ENCODE results near the gene TUBB.
"Not testable (repeated sequence)": the region's sequence is repeated elsewhere in the genome, so short reads cannot be mapped to it uniquely, and the experiment has no call there.

The TUBB gene

DNA sequence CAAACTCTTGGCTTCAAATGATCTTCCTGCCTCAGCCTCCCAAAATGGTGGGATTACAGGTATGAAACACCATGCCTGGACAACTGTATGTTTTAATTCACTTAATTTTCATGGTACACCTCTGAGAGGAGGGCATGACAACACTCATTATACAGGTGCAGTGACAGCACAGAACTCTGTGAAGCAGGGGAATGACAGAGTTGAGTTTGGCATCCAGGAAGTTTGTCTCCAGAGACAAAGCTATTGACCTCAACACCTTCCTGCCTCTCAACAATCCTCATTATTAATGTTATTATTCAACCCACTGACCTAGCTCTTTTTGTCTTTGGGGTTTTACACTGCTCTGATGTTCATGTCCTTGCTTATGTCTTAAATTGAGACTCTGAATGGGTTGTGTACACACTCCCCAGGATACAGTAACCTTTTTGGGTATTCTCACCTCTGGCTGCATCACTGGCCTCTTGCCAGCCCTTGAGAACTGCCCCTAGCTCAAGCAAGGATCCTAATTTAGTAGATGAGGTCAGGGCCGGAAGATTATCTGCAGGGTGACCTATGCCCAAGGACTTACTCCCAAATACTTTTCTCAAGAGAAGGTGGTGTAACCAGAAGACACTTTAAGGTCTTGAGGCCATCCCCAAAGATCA lies 37.2 kb downstream of the TUBB start:
- in situ Hi-C loops (cut with HindIII; ENCODE audit: low pct_unique_long_range_greater_than_20kb, low sequenced_read_pairs), result no loop called here
- no peak for TF ChIP-seq JUND (IDR thresholded peaks at IDR 0.05; ENCODE audit: low read depth)
- DNase-seq (ENCODE audit: low read depth in 1 of 2, low spot score in 1 of 2), result no peak

DNA sequence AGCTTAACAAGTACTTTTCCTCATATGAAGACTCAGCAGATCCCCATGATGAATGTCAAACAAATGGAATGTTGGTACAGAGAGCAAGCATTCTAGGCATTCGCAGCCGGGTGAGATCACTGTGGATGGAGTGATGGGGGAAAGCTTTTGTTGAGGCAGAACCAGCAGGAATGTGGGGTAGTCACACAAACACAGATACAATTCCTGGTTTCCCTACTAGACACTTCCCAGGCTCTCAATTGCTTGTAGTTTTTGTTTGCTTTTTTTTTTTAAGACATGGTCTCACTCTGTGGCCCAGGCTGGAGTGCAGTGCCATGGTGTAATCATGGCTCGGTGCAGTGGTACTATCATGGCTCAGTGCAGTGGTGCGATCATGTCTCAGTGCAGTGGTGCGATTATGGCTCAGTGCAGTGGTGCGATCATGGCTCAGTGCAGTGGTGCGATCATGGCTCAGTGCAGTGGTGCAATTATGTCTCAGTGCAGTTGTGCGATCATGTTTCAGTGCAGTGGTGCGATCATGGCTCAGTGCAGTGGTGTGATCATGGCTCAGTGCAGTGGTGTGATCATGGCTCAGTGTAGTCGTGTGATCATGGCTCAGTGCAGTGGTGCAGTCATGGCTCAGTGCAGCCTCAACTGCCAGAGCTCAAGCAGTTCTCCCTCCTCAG lies 39.6 kb downstream of the TUBB start:
- DNase-seq (ENCODE audit: low read depth in 1 of 2, low spot score in 1 of 2), result peak in 1 of 2 experiments; percentile 62
- TF ChIP-seq JUND (IDR thresholded peaks at IDR 0.05; ENCODE audit: low read depth), result no peak
- in situ Hi-C loops (cut with HindIII; ENCODE audit: low pct_unique_long_range_greater_than_20kb, low sequenced_read_pairs), result no loop called here

DNA sequence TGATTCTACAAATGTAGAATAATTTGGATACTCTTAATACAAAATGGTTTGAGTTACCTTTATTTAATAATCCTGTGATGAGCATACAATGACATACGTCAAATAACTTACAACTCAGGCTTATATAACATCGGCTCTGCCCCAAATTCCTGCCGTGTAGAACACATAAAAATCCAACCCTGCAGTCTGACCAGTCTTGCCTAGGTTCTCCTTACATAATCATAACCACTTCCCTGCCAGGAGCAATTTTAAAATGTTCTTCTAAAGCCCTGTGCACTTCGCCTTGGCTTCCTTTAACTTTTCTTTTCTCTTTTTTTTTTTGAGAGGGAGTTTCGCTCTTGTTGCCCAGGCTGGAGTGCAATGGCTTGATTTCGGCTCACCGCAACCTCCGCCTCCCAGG lies 40.4 kb downstream of the TUBB start:
- no peak for TF ChIP-seq JUND (IDR thresholded peaks at IDR 0.05; ENCODE audit: low read depth)
- in situ Hi-C loops (cut with HindIII; ENCODE audit: low pct_unique_long_range_greater_than_20kb, low sequenced_read_pairs), result no loop called here
- DNase-seq (ENCODE audit: low read depth in 1 of 2, low spot score in 1 of 2), result peak in 1 of 2 experiments; percentile 58

DNA sequence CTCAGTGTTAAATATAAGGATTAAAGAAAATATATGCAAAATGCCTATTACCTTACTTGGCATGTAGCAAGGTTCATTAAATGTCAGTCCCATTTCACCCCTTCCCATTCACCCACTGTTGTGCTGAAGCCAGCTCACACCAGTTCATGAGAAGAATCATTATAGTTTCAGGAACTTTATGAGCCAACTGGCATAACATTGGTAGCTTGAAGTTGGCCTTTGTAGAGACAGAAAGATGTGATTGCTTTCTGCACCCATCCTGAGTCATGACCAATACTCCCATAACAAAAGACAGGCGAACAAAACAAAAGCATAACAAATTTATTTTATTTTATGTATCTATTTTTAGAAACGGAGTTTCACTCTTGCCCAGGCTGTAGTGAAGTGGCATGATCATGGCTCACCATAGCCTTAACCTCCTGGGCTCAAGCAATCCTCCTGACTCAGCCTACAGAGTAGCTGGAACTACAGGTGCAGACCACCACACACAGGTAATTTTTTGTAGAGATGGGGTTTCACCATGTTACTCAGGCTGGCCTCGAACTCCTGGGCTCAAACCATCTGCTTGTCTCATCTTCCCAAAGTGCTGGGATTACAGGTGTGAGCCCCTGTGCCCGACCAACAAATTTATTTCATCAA lies 41.8 kb downstream of the TUBB start:
- no peak for TF ChIP-seq JUND (IDR thresholded peaks at IDR 0.05; ENCODE audit: low read depth)
- in situ Hi-C loops (cut with HindIII; ENCODE audit: low pct_unique_long_range_greater_than_20kb, low sequenced_read_pairs), result no loop called here
- no peak for DNase-seq (ENCODE audit: low read depth in 1 of 2, low spot score in 1 of 2)

DNA sequence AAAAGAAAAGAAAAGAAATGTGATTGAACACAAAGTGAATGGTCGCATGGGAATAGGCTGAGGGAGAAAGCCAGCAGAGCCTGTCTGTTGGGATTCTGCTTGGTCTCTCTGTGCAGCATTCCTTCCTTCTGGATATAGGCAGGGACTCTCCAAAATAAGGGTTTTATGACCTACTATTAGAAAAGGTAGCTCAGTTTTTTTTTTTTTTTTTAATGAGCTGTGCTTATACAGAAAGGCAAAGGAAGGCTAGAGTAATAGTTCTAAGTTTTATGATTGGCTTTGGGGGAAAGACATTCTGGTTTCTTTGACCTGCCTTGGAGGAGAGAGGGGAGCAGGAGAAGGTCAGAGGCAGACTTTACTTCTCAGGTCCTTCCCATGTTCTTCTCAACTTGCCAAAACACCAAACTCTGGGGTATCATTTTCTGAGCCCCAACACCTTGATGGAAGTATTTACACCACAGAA lies 43.0 kb downstream of the TUBB start:
- in situ Hi-C loops (cut with HindIII; ENCODE audit: low pct_unique_long_range_greater_than_20kb, low sequenced_read_pairs), result no loop called here
- no peak for TF ChIP-seq JUND (IDR thresholded peaks at IDR 0.05; ENCODE audit: low read depth)
- DNase-seq (ENCODE audit: low read depth in 1 of 2, low spot score in 1 of 2), result no peak

DNA sequence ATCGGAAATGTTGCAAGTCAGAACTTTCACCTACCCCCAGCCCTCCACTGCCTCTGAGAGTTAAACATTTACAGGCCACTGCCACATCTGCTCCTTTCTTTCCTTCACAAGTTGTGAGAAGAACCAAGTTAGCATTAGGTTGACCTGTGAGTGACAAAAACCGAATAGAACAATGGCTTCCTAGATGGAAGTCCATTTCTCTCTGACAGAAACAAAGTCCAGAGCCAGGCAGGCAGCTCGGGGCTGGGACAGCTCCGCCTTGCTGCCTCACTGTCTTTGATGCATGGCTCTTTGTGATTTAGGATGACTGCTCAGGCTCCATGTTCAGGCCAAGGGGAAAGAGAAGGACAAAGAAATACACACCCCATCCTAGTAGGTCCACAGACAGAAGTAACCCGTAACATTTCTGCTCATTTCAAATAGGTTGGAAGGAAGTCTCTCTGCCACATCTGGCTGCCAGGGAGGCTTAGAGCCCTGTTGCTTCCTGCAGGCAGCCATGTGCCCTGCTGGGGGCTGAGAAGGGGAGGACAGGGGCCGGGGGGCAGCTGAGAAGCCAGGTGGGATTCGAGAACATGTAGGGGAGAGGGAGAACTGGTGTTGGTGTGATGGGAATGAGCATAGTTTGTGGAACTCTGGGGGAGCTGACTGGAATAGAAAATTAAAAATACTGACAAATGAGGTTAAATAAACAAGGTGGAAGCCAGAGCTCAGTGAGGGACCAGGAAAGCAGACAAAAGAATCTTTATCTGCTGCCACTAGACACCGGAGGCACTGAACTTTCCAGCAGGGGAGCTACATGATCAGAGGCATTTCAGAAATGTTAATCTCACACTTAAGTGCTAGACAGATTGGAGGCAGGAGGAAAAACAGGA lies 43.7 kb downstream of the TUBB start:
- TF ChIP-seq JUND (IDR thresholded peaks at IDR 0.05; ENCODE audit: low read depth), result no peak
- in situ Hi-C loops (cut with HindIII; ENCODE audit: low pct_unique_long_range_greater_than_20kb, low sequenced_read_pairs), result no loop called here
- no peak for DNase-seq (ENCODE audit: low read depth in 1 of 2, low spot score in 1 of 2)

DNA sequence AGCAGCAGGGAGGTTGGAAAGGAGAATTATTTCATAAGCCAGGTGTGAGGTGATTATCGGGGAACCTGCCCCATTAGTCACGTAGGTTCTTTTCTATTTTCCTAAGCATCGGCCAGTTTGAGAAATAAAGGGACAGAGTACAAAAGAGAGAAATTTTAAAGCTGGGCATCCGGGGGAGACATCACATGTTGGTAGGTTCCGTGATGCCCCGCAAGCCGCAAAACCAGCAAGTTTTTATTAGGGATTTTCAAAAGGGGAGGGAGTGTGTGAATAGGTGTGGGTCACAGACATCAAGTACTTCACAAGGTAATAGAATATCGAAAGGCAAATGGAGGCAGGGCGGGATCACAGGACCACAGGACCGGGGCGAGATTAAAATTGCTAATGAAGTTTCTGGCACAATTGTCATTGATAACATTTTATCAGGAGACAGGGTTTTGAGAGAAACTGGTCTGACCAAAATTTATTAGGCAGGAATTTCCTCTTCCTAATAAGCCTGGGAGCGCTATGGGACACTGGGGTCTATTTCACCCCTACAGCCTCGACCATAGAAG lies 44.4 kb downstream of the TUBB start:
- in situ Hi-C loops (cut with HindIII; ENCODE audit: low pct_unique_long_range_greater_than_20kb, low sequenced_read_pairs); DNase-seq (ENCODE audit: low read depth in 1 of 2, low spot score in 1 of 2): not testable (repeated sequence)

DNA sequence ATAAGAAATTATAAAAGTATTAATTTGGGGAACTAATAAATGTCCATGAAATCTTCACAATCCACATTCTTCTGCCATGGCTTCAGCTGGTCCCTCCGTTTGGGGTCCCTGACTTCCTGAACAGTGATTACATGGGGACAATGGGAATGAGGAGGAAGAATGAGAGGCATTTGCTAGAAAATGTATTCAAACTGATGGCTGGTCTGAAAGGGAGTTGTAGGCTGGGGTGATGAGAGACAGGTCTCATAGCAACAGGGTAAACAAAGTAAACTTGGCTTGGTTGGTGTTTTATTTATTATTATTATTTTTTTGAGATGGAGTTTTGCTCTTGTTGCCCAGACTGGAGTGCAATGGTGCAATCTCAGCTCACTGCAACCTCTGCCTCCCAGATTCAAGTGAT lies 45.3 kb downstream of the TUBB start:
- in situ Hi-C loops (cut with HindIII; ENCODE audit: low pct_unique_long_range_greater_than_20kb, low sequenced_read_pairs), result not testable (repeated sequence)

DNA sequence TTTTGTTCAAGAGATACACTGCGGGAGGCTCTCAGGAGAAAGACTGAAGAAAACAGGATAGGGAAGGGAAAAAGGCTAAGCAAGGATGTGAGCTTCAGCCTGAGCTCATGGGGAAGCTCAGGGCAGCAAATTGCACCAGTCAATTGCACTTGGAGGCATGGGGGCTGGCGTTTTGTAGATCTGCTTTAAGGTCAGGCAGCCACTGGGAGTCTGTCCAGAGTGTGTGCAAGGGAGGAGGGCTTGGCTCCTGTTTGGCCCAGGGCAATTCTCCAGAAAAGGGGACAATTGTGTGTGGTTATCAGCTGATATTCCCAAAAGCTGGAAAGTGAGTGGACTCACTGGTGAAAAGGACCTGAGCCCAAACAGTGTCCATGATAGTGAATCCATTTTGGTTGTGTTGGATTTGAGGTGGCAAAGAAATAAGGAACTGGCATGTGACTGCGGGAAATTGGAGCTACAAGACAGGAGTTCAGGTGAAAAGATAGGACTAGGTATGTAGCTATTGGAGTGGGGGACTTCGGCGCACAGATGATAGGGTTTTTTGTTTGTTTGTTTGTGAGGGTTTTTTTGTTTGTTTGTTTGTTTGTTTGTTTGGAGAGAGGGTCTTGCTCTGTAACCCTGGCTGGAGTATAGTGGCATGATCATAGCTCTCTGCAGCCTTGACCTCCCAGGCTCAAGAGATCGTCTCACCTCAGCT lies 46.5 kb downstream of the TUBB start:
- in situ Hi-C loops (cut with HindIII; ENCODE audit: low pct_unique_long_range_greater_than_20kb, low sequenced_read_pairs), result no loop called here
- DNase-seq (ENCODE audit: low read depth in 1 of 2, low spot score in 1 of 2), result no peak
- TF ChIP-seq JUND (IDR thresholded peaks at IDR 0.05; ENCODE audit: low read depth), result no peak

More for the DNA sequence above, 45.3 kb downstream of the TUBB start:
- DNase-seq (ENCODE audit: low read depth in 1 of 2, low spot score in 1 of 2), result not testable (repeated sequence)

DNA sequence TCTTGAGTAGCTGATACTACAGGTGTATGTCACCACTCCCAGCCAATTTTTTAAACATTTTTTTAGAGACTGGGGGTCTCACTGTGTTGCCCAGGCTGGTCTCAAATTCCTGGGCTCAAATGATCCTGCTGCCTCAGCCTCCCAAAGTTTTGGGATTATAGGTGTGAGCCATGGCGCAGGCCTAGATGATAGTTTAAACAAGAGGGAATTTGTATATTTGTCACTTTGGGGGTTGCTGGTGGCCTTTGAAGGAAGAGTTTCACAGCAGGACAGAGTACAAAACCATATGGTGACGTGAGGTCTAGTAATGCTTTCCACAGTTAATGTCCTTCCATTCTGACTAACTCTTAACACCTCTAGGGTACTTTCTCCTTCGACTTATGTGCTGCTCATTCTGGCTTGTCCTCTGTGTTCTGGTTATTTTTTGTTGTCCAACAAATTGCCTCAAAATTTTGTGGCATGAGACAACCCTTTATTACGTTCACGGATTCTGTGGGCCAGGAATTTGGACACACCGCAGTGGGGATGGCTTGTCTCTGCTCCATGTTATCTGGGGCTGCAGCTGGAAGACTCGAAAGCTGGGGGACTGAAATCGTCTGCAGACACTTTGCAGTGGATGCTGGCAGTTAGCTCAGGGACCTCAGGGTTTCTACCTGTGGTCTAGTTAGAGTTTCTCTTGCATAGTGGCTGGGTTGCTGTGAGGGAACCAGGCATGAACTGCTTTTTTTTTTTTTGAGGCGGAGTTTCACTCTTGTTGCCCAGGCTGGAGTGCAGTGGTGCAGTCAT lies 47.2 kb downstream of the TUBB start:
- in situ Hi-C loops (cut with HindIII; ENCODE audit: low pct_unique_long_range_greater_than_20kb, low sequenced_read_pairs), result no loop called here
- DNase-seq (ENCODE audit: low read depth in 1 of 2, low spot score in 1 of 2), result no peak
- TF ChIP-seq JUND (IDR thresholded peaks at IDR 0.05; ENCODE audit: low read depth), result no peak

DNA sequence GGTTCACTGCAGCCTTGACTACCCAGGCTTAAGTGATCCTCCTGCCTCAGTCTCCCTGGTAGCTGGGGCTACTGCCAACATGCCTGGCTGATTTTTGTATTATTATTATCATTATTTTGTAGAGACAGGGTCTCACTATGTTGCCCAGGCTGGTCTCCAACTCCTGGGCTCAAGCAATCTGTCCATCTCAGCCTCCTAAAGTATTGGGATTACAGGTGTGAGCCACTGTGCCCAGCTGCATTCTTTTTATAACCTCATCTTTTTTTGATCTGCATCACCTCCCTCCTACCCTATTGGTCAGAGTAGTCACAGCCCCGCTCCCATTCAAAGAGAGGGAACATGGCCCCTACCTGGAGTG lies 47.8 kb downstream of the TUBB start:
- in situ Hi-C loops (cut with HindIII; ENCODE audit: low pct_unique_long_range_greater_than_20kb, low sequenced_read_pairs), result no loop called here
- DNase-seq (ENCODE audit: low read depth in 1 of 2, low spot score in 1 of 2), result no peak
- TF ChIP-seq JUND (IDR thresholded peaks at IDR 0.05; ENCODE audit: low read depth), result no peak

Data from T47D (cell line).